ENCODE measurements around the gene CRKL.

Gene CRKL

DNA sequence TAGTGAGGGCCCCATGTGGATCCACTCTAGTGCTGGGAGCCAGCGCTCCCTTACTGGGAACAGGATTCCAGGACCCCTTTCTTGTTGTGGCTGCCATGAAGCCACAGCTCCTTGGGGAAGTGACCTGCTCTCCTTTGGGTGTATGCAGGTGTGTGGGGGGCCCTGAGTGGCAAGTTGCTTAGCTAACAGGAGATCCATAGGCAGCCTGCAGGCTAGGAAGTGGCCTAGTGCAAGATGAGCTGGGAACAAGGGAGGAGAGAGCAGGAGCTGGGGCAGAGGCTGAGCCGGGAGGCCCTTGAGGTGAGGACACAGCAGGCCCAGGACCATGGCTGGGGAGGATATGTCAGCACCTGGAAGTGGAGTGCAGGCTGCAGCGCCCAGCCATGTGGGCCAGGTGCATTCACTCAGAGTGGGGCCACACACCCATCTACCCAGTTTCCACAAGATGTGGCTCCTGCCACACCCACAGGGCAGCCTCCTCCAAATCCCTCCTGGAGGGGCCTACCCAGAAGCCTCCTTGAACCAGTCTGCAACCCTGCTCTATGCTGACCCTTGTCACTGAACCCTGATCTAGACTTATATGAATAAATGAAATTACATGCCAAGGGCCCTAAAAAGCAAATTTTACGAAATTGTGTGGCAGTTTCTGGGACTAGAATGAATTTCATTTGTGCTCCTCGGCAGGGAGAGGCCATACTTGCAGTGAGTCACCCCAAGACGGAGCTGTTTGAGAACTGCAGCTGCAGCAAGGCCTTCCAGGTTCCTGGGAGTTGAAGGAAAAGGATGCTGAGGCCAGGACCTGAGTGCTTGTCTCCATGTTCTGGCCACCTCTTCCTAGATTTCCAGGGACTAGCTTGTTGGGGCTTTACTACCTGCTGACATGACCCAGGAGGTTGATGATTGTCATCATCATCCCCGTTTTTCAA, 81.5 kb downstream of the CRKL start:
- no peak for DNase-seq

DNA sequence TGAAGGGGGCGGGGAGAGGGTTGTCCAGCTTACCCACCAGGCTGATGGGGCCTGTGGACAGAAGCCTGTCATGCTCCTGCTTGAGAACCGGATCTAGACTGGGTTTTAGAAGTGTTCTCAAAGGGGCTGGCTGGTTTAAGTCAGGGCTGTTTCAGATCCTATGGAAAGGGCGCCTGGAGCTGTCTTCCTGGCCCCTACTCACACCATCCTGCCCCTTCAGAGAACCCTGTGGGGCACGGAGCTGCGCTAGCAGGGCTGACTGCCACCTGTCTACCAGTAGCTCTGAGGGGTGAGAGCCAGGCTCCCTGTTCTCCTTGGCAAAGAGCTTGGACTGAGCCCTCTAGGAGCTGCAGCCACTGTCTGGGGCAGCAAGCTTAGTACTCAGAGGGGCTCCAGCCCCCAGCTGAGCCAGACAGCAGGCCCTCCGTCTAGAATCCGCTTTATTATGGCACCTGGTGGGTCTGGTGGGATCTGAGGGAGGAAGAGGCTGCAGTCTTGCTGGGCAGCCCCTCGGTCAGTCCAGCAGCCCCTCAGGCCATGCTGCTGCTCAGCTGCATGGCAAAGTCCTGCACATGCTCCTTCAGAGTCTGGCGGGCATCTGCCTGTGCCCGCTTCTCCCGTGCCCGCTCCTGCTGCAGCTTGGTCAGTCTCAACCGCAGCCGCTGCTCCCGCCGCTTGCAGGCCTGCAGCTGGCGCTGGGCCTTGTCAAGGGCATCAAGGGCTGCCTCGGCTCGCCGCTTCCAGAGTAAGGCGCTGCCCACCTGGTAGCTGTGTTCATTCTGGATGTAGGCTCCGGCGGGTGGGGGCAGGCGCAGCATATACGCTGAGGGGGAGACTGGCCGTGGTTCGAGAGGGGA, 82.4 kb downstream of the CRKL start:
- no peak for DNase-seq

GRCh38 chr22:21000207-21000986, 83.2 kb downstream of the CRKL start:
- no peak for DNase-seq

DNA sequence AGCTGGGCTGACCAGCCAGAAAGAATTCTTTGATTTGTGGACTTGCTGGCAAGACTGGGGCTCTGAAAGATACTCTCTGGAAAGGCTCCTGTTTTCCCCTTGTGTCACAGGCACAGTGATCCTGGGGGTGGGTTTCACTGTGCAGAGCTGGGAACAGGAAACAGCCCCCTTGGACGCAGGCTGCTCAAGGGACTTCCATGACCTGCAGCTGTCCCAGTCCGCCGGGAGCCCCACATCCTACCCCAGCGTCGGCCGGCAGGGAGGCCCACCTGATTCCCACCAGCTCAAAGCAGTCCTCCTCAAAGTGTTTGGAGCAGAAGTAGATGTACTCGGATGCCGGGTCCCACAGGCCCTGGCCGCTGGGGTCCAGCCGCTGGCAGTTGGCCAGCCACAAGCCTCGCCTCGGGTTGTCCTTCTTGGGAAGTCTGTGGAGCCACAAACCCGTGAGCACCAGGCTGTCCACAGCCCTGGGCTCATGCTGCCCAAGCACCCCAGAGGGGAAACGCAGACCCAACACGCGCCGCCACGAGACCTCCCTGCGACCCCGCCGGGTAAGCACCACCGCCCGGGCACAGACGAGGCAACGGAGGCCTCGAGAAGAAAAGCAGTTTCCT, 83.9 kb downstream of the CRKL start:
- DNase-seq: no peak

GRCh38 chr22:21001601-21002325, 84.6 kb downstream of the CRKL start, which contains the start of gene THAP7:
Gene THAP7, minus strand, starts transcription at chr22:21002118. Its CDS starts 207 bp downstream, at chr22:21001911.
- DNase-seq: peak; percentile 96
